D721Med (cell line): ENCODE data around the gene ZSCAN12.
A peak's percentile ranks its signal among the peaks of the same experiment; 100 is the strongest.
"Not testable (repeated sequence)": the region's sequence is repeated elsewhere in the genome, so short reads cannot be mapped to it uniquely, and the experiment has no call there.

Experiments
- DNase-seq: peaks from one replicate; pipeline ENCODE4 v3.0.0; 2011; ENCODE audit warnings: low spot score; ENCODE audit not compliant: insufficient read length
- FAIRE-seq: peaks from 2 replicates; lab custom pipeline; 2011; peaks lifted over from hg19 to GRCh38; lab: Jason Lieb, UNC
- CTCF ChIP-seq: IDR thresholded peaks from 2 replicates; pipeline ENCODE4 v1.5.1; 2012; ENCODE audit warnings: mild to moderate bottlenecking, control low read depth; ENCODE audit not compliant: insufficient read depth; ENCODE audit errors: missing control alignments

Gene ZSCAN12

DNA sequence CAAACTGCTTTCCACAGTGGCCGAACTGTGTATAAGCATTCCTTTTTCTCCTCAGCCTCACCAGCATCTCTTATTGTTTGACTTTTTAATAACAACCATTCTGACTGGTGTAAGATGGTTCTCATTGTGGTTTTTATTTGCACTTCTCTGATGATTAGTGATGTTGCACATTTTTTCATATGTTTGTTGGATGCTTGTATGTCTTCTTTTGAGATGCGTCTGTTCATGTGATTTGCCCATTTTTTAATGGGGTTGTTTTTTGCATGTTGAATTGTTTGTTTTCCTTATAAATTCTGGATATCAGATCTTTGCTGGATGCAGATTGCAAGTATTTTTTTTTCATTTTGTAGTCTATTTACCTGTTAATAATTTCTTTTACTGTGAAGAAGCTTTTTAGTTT lies 11.2 kb upstream of the ZSCAN12 start:
- no peak for DNase-seq
- no peak for TF ChIP-seq CTCF
- no peak for FAIRE-seq

DNA sequence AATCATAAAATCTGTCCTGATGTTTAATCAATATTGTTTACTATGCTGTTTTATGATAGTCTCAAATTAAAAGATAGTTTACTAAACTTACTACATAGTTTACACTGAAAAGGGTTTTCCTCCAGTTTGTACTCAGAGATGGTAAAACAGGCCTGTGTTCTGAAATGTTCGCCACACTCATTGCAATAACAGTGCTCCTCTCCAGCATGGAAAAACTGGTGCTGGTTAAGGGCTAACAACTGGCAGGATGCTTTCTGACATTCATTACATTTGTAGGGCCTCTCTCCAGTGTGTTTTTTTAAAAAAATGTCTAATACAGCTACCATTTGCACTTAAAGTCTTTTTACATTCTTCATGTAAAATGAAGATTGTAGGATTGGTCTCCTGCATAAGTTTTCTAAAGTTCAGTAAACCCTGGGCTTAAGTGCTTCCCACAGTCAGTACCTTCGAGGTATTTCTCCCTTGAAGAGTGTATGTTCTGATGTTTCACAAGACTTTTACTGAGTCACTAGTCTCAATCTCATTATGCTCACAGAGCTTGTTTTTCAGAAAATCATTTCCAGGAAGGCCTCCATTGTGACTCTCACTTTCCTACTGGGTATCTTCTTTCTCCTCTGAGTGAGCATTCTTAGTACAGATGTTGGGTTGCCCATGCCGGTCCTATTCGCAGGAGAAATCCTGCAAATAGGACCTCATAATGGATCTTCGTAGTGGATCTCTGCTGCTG lies 8.7 kb upstream of the ZSCAN12 start:
- FAIRE-seq = no peak
- DNase-seq = no peak
- no peak for TF ChIP-seq CTCF

- TF ChIP-seq CTCF = no peak
- FAIRE-seq (no peak), DNase-seq (no peak)
Observed at GRCh38 chr6:28407401-28407800, 7.9 kb upstream of the ZSCAN12 start.

- FAIRE-seq, DNase-seq: not testable (repeated sequence)
Observed at GRCh38 chr6:28403923-28404322, 4.4 kb upstream of the ZSCAN12 start.

GRCh38 chr6:28402197-28402596 lies 2.6 kb upstream of the ZSCAN12 start:
- no peak for FAIRE-seq
- no peak for DNase-seq
- TF ChIP-seq CTCF = no peak

- TF ChIP-seq CTCF = no peak
- FAIRE-seq (no peak), DNase-seq (no peak)
Observed at GRCh38 chr6:28401172-28401571, 1.6 kb upstream of the ZSCAN12 start.

DNA sequence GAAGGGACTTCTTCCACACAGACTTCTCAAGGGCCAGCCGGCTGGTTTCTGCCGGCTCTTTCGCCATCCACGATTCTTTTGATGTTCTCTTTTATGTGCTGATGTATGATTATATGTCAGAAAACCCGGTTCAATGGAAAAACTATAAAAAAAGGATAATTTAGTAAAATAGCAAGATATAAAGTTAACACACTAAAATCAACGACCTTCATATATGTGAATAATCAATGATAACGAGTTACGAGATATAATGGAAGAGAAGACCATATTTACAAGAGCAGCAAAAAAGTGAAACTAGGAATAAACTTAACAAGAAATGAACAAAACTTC lies 540 bp upstream of the ZSCAN12 start:
- DNase-seq (no peak), FAIRE-seq (peak; percentile 58)
- TF ChIP-seq CTCF = no peak

GRCh38 chr6:28395918-28396317 lies 3.6 kb downstream of the ZSCAN12 start:
- TF ChIP-seq CTCF = no peak
- DNase-seq = no peak
- no peak for FAIRE-seq
